Heart left ventricle (tissue), 13 donors: ENCODE measurements around the gene TMEM239.

Experiments
- CTCF ChIP-seq, 12 donors: fragments of 200-600 bp; sonication (generic) in 4 of 12; IDR thresholded peaks; one replicate each; pipeline versions ENCODE4 v1.5.0 to v1.8.0; 2018 to 2022; ENCODE audit warnings: antibody characterized with exemption in 12 of 12, mild to moderate bottlenecking in 5 of 12
- POLR2A ChIP-seq, 2 donors: fragments of 450-650 bp; IDR thresholded peaks; one replicate each; pipeline ENCODE4 v1.6.1; 2017; ENCODE audit warnings: antibody characterized with exemption in 2 of 2, mild to moderate bottlenecking in 2 of 2, moderate library complexity in 2 of 2
- donor health status: ischemic (EF 13 %, LVEDD 7.1; RV severe dilation, severe dysfunction).
- donor health status: DM: no; HTN: yes; CAD: no.
- donor health status: DM: no; HTN: no; CAD: no.
- donor health status: ischemic (EF 25% LVEDD 6.9; RV normal size, moderate dysfunction).
- donor health status: ischemic (EF 25% LVEDD 5.7; RV mildly dilated, moderate dysfunction).
- donor health status: ischemic (EF 35%, LVEDD 5.7; RV mildly dilated, moderate dysfunction).
- donor health status: nonischemic (EF 11% LVEDD 7.7; RV severe dilation, severe dysfunction).
- donor health status: DM: yes; HTN: yes; CAD: no.
- donor health status: PGD.
- donor health status: ischemic (EF 29% LVEDD 5.4; RV normal size, mild dysfunction).
- donor health status: nonischemic (EF 23%, LVEDD 6.1; RV moderate dilation, normal function).

- TF ChIP-seq CTCF (IDR thresholded peaks at IDR 0.05) (no peak), POLR2A (IDR thresholded peaks at IDR 0.05) (no peak)
Measured at GRCh38 chr20:2822073-2822472, 5.9 kb downstream of the TMEM239 start.
